Endodermal cell (in vitro differentiated cells): Measurements from ENCODE around the gene RAB25. TPM values are rescaled to one million over a fixed set of nuclear protein-coding genes. Genes with fewer than 3 reads are reported as not detected.

ENCODE experiments used
- DNase-seq: peaks from one replicate; pipeline ENCODE4 v3.0.0-alpha.2; 2017
- H3K27ac ChIP-seq: 2 replicates; pipeline ENCODE4 v1.5.1; 2013; ENCODE audit warnings: mild to moderate bottlenecking, low read depth, low read length, moderate library complexity
- H3K27me3 ChIP-seq: 2 replicates; pipeline ENCODE4 v1.6.1; 2013; ENCODE audit warnings: mild to moderate bottlenecking, low read length, moderate library complexity; ENCODE audit not compliant: insufficient read depth, control insufficient read depth, poor library complexity, severe bottlenecking
- H3K36me3 ChIP-seq: 2 replicates; pipeline ENCODE4 v1.7.0; 2013; ENCODE audit warnings: mild to moderate bottlenecking, low read length, moderate library complexity; ENCODE audit not compliant: control insufficient read depth, insufficient read depth
- H3K4me1 ChIP-seq: one replicate; pipeline ENCODE4 v1.7.0; 2013; ENCODE audit warnings: low read length; ENCODE audit not compliant: control insufficient read depth, insufficient read depth
- H3K4me3 ChIP-seq: 2 replicates; pipeline ENCODE4 v1.5.1; 2013; ENCODE audit warnings: mild to moderate bottlenecking, low read length, moderate library complexity
- H3K9ac ChIP-seq: 2 replicates; pipeline ENCODE4 v1.6.1; 2013; ENCODE audit warnings: mild to moderate bottlenecking, low read length, moderate library complexity; ENCODE audit not compliant: poor library complexity, severe bottlenecking; ENCODE audit errors: extremely low read depth
- H3K9me3 ChIP-seq: 2 replicates; pipeline ENCODE4 v1.6.1; 2013; ENCODE audit warnings: mild to moderate bottlenecking, low read length, moderate library complexity; ENCODE audit not compliant: control insufficient read depth
- H3K27ac Mint-ChIP-seq: 2 replicates; pipeline ENCODE4 v1.8.0; 2020; ENCODE audit warnings: mixed read lengths
- H3K27me3 Mint-ChIP-seq: 2 replicates; pipeline ENCODE4 v1.8.0; 2021; ENCODE audit warnings: mild to moderate bottlenecking, mixed read lengths; ENCODE audit not compliant: insufficient read depth
- H3K36me3 Mint-ChIP-seq: 2 replicates; pipeline ENCODE4 v1.8.0; 2020; ENCODE audit warnings: low read depth, mixed read lengths
- H3K4me1 Mint-ChIP-seq: 2 replicates; pipeline ENCODE4 v1.8.0; 2020; ENCODE audit warnings: mixed read lengths
- H3K4me3 Mint-ChIP-seq: 2 replicates; pipeline ENCODE4 v1.8.0; 2020; ENCODE audit warnings: mild to moderate bottlenecking, moderate library complexity, mixed read lengths
- H3K9me3 Mint-ChIP-seq: 2 replicates; pipeline ENCODE4 v1.8.0; 2020; ENCODE audit warnings: mild to moderate bottlenecking, mixed read lengths
- CTCF ChIP-seq: fragments of 200-600 bp; sonication (generic); conservative IDR thresholded peaks from 2 replicates; pipeline ENCODE4 v1.5.0; 2021; ENCODE audit warnings: antibody characterized with exemption, mild to moderate bottlenecking
- WGBS, 2 experiments: methylation state at CpG; one replicate each; pipeline versions ENCODE4 v1.1.5 to v1.1.7; 2013; ENCODE audit warnings: missing lambda C conversion rate in 2 of 2, mixed read lengths in 1 of 2; ENCODE audit not compliant: insufficient coverage in 1 of 2, insufficient read length in 1 of 2; 5-methylcytosine and 5-hydroxymethylcytosine counted together
- total RNA-seq, 2 donors: library from RNA; stranded (reverse); fragmentation: NEBNext Ultra II Directional in 1 of 2; extraction: Animal tissue kit (Norgen Biotek cat#: 25700) in 1 of 2; gene quantifications; 2 replicates in 1 of 2; 3 replicates in 1 of 2; pipeline ENCODE4 v1.2.1, GENCODE V29; 2021

The RAB25 gene
- total RNA-seq, 2 donors from 2014 or later: 82.0 to 84.4 TPM

GRCh38 chr1:156051011-156051725 is 9.8 kb upstream of the RAB25 start:
- Mint-ChIP-seq H3K27me3 (no peaks in the 10 kb centered on the region), H3K27ac (no peak overlapping the region), H3K9me3 (no peaks in the 10 kb centered on the region), H3K36me3 (peaks cover 31% of the 10 kb centered on the region), H3K4me3 (peak overlapping the region; percentile 93), H3K4me1 (peaks cover 20% of the 10 kb centered on the region)
- no peak for DNase-seq
- Histone ChIP-seq H3K27ac (no peak overlapping the region), H3K4me3 (no peak overlapping the region), H3K9ac (no peak overlapping the region), H3K4me1 (peaks cover 4% of the 10 kb centered on the region), H3K36me3 (peaks cover 45% of the 10 kb centered on the region), H3K27me3 (no peaks in the 10 kb centered on the region), H3K9me3 (no peaks in the 10 kb centered on the region)
- TF ChIP-seq CTCF: peak; percentile 25
- 96 to 100% methylated on average over 1 to 6 of the region's 7 CpGs for WGBS, 2 experiments

- WGBS, 2 experiments: 0 to 1% methylated on average over 10 to 44 of the region's 63 CpGs
- no peaks in the 10 kb centered on the region for H3K27me3 ChIP-seq
- TF ChIP-seq CTCF: peak; percentile 66
- Mint-ChIP-seq H3K27ac (peak overlapping the region; percentile 93), H3K27me3 (no peaks in the 10 kb centered on the region), H3K4me1 (peaks cover 22% of the 10 kb centered on the region), H3K36me3 (peaks cover 36% of the 10 kb centered on the region), H3K9me3 (no peaks in the 10 kb centered on the region), H3K4me3 (peak overlapping the region; percentile 93)
- peak overlapping the region; percentile 36 for H3K9ac ChIP-seq
- H3K27ac ChIP-seq: peak overlapping the region; percentile 69
- peaks cover 43% of the 10 kb centered on the region for H3K36me3 ChIP-seq
- H3K9me3 ChIP-seq: no peaks in the 10 kb centered on the region
- peak; percentile 93 for DNase-seq
- peak overlapping the region; percentile 89 for H3K4me3 ChIP-seq
- H3K4me1 ChIP-seq: peaks cover 4% of the 10 kb centered on the region
These were observed 7.8 kb upstream of the RAB25 start for GRCh38 chr1:156052862-156053767.

GRCh38 chr1:156053768-156054499 is 7.0 kb upstream of the RAB25 start, which contains the start of gene UBQLN4:
TSS of gene UBQLN4 (minus strand) at chr1:156053798. CDS start at chr1:156053701, 97 bp downstream.
- Mint-ChIP-seq H3K4me1 (peaks cover 27% of the 10 kb centered on the region), H3K27me3 (no peaks in the 10 kb centered on the region), H3K9me3 (no peaks in the 10 kb centered on the region), H3K36me3 (peaks cover 28% of the 10 kb centered on the region), H3K27ac (peak within 1 kb of the TSS; percentile 97), H3K4me3 (peak within 1 kb of the TSS; percentile 93)
- no peaks in the 10 kb centered on the region for H3K27me3 ChIP-seq
- DNase-seq: peak; percentile 96
- H3K9ac ChIP-seq: peak within 1 kb of the TSS; percentile 94
- TF ChIP-seq CTCF: peak; percentile 63
- H3K4me1 ChIP-seq: peaks cover 4% of the 10 kb centered on the region
- peak within 1 kb of the TSS; percentile 100 for H3K27ac ChIP-seq
- peaks cover 35% of the 10 kb centered on the region for H3K36me3 ChIP-seq
- 0% methylated on average over 18 to 45 of the region's 49 CpGs for WGBS, 2 experiments
- H3K4me3 ChIP-seq: peak within 1 kb of the TSS; percentile 96
- H3K9me3 ChIP-seq: no peaks in the 10 kb centered on the region
